ENCODE data around the gene NCAPH2.

Gene NCAPH2

GRCh38 chr22:50502628-50503474 is 5.2 kb upstream of the NCAPH2 start:
- Mint-ChIP-seq H3K27ac (peak overlapping the region; percentile 48), H3K27me3 (ENCODE audit: low read depth, poor library complexity) (peaks cover 5% of the 10 kb centered on the region), H3K9me3 (no peaks in the 10 kb centered on the region), H3K36me3 (ENCODE audit: low read depth) (no peaks in the 10 kb centered on the region), H3K4me3 (no peak overlapping the region), H3K4me1 (peaks cover 11% of the 10 kb centered on the region)
- no peak for DNase-seq
- no peak for TF ChIP-seq CTCF (IDR thresholded peaks at IDR 0.05)

GRCh38 chr22:50503475-50504145 is 4.4 kb upstream of the NCAPH2 start:
- no peaks in the 10 kb centered on the region for H3K36me3 Mint-ChIP-seq (ENCODE audit: low read depth)

GRCh38 chr22:50504369-50505211 is 3.4 kb upstream of the NCAPH2 start:
- DNase-seq = no peak
- no peaks in the 10 kb centered on the region for H3K36me3 Mint-ChIP-seq (ENCODE audit: low read depth)
- H3K4me1 Mint-ChIP-seq = peaks cover 12% of the 10 kb centered on the region
- H3K4me3 Mint-ChIP-seq = no peak overlapping the region
- no peak for TF ChIP-seq CTCF (IDR thresholded peaks at IDR 0.05)
- H3K27ac Mint-ChIP-seq = no peak overlapping the region
- H3K9me3 Mint-ChIP-seq = no peaks in the 10 kb centered on the region
- H3K27me3 Mint-ChIP-seq (ENCODE audit: low read depth, poor library complexity) = peaks cover 2% of the 10 kb centered on the region

More at GRCh38 chr22:50503475-50504145, 4.4 kb upstream of the NCAPH2 start:
- DNase-seq = no peak
- Mint-ChIP-seq H3K9me3 (no peaks in the 10 kb centered on the region), H3K27ac (no peak overlapping the region), H3K27me3 (ENCODE audit: low read depth, poor library complexity) (peaks cover 5% of the 10 kb centered on the region), H3K4me3 (no peak overlapping the region), H3K4me1 (peaks cover 6% of the 10 kb centered on the region)
- no peak for TF ChIP-seq CTCF (IDR thresholded peaks at IDR 0.05)

- peaks cover 15% of the 10 kb centered on the region for H3K4me1 Mint-ChIP-seq
- H3K27ac Mint-ChIP-seq = no peak overlapping the region
- no peak overlapping the region for H3K4me3 Mint-ChIP-seq
- no peaks in the 10 kb centered on the region for H3K9me3 Mint-ChIP-seq
- no peaks in the 10 kb centered on the region for H3K36me3 Mint-ChIP-seq (ENCODE audit: low read depth)
- peaks cover 2% of the 10 kb centered on the region for H3K27me3 Mint-ChIP-seq (ENCODE audit: low read depth, poor library complexity)
- DNase-seq = no peak
- TF ChIP-seq CTCF (IDR thresholded peaks at IDR 0.05) = no peak
Measured at GRCh38 chr22:50505276-50505775, 2.7 kb upstream of the NCAPH2 start.

- no peaks in the 10 kb centered on the region for H3K9me3 Mint-ChIP-seq
- TF ChIP-seq CTCF (IDR thresholded peaks at IDR 0.05) = no peak
- no peak overlapping the region for H3K27ac Mint-ChIP-seq
Measured at GRCh38 chr22:50505776-50506610, 2.0 kb upstream of the NCAPH2 start.

More at GRCh38 chr22:50505776-50506610, 2.0 kb upstream of the NCAPH2 start:
- H3K4me3 Mint-ChIP-seq = peak overlapping the region; percentile 95
- peaks cover 15% of the 10 kb centered on the region for H3K4me1 Mint-ChIP-seq
- no peak for DNase-seq
- no peaks in the 10 kb centered on the region for H3K36me3 Mint-ChIP-seq (ENCODE audit: low read depth)
- H3K27me3 Mint-ChIP-seq (ENCODE audit: low read depth, poor library complexity) = peaks cover 2% of the 10 kb centered on the region
